ENCODE data around the gene KBTBD12.

DNA sequence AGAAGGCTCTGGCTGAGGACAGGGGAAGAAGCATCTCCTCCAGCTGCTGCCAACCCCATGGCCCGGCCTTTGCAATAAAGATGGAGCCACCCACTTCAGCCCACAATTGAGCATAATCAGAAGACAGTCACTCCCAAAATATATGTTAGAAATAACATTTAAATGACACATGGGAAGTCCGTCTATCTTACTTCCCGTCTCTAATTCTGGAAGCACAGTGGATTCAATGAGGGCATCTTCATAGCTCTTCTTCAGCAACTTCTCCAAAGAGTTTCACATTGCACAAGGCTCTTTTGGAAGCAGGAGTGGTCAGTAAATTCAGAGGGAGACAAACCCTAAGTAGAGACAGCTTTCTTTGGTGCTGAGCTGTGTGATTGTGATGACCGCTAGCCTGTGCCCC lies 70.2 kb downstream of the KBTBD12 start:
- TF ChIP-seq, protein P1, sequence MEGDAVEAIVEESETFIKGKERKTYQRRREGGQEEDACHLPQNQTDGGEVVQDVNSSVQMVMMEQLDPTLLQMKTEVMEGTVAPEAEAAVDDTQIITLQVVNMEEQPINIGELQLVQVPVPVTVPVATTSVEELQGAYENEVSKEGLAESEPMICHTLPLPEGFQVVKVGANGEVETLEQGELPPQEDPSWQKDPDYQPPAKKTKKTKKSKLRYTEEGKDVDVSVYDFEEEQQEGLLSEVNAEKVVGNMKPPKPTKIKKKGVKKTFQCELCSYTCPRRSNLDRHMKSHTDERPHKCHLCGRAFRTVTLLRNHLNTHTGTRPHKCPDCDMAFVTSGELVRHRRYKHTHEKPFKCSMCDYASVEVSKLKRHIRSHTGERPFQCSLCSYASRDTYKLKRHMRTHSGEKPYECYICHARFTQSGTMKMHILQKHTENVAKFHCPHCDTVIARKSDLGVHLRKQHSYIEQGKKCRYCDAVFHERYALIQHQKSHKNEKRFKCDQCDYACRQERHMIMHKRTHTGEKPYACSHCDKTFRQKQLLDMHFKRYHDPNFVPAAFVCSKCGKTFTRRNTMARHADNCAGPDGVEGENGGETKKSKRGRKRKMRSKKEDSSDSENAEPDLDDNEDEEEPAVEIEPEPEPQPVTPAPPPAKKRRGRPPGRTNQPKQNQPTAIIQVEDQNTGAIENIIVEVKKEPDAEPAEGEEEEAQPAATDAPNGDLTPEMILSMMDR (IDR thresholded peaks at IDR 0.05; ENCODE audit: low read depth, low read length, missing input control), result no peak
- no peak for TF ChIP-seq GABPA (IDR thresholded peaks at IDR 0.05 in 1 of 2, conservative IDR thresholded peaks at IDR 0.05 in 1 of 2)

Measured in liver (tissue), 3 donors.